SK-N-SH (cell line): ENCODE measurements around the gene SPRED2. TPM values are rescaled to one million over a fixed set of nuclear protein-coding genes. Genes with fewer than 3 reads are reported as not detected.
A peak's percentile ranks its signal among the peaks of the same experiment; 100 is the strongest.

Experiments
- CTCF ChIA-PET: fragments of 300-600, 350-600 bp; formaldehyde crosslinking; extraction: SDS; loops from one replicate; lab custom pipeline; 2021; lab: Yijun Ruan, JAX
- POLR2A ChIA-PET: fragments of 350-600 bp; sonication (Branson Sonifier 250); formaldehyde crosslinking; extraction: SDS; loops from one replicate; lab custom pipeline; 2020; ENCODE audit warnings: antibody characterized with exemption, inconsistent platforms; lab: Yijun Ruan, JAX
- DNase-seq: peaks from one replicate; pipeline ENCODE4 v3.0.0; 2012
- H2AFZ ChIP-seq: fragments of 200-600 bp; sonication (generic); 2 replicates; pipeline ENCODE4 v1.8.1; 2016; ENCODE audit warnings: antibody characterized with exemption, mild to moderate bottlenecking, low read depth
- H3F3A ChIP-seq: fragments of 200-600 bp; sonication (generic); replicated peaks from 2 replicates; pipeline ENCODE3; 2016; ENCODE audit warnings: antibody characterized with exemption, mild to moderate bottlenecking; ENCODE audit not compliant: insufficient read depth
- H3K27ac ChIP-seq, 2 experiments: fragments of 200-500 bp in 1 of 2; fragments of 200-600 bp in 1 of 2; sonication (Bioruptor generic) in 1 of 2; sonication (generic), shearing (Covaris generic) in 1 of 2; 2 replicates each; pipeline versions ENCODE4 v1.5.1 to v1.6.1; 2014 to 2016; ENCODE audit warnings: low read depth in 2 of 2, inconsistent platforms in 1 of 2, low read length in 1 of 2, mild to moderate bottlenecking in 1 of 2, mixed read lengths in 1 of 2
- H3K27me3 ChIP-seq: fragments of 200-600 bp; sonication (generic), shearing (Covaris generic); 2 replicates; pipeline ENCODE4 v1.6.1; 2016; ENCODE audit warnings: mixed run types; ENCODE audit not compliant: insufficient read depth
- H3K36me3 ChIP-seq, 2 experiments: fragments of 200-500 bp in 1 of 2; fragments of 200-600 bp in 1 of 2; sonication (Bioruptor generic) in 1 of 2; sonication (generic) in 1 of 2; replicated peaks in 1 of 2; 2 replicates each; pipeline versions ENCODE3 to v1.5.1; 2014 to 2016; ENCODE audit warnings: low read length in 1 of 2, mild to moderate bottlenecking in 1 of 2; ENCODE audit not compliant: insufficient read depth in 2 of 2, control insufficient read depth in 1 of 2
- H3K4me1 ChIP-seq, 2 experiments: fragments of 200-500 bp in 1 of 2; fragments of 200-600 bp in 1 of 2; sonication (Bioruptor generic) in 1 of 2; sonication (generic), shearing (Covaris generic) in 1 of 2; 2 replicates each; pipeline versions ENCODE4 v1.5.1 to v1.6.1; 2014 to 2016; ENCODE audit warnings: low read depth in 1 of 2, low read length in 1 of 2, mixed run types in 1 of 2; ENCODE audit not compliant: insufficient read depth in 2 of 2, control insufficient read depth in 1 of 2
- H3K4me2 ChIP-seq: fragments of 200-600 bp; sonication (generic), shearing (Covaris generic); 2 replicates; pipeline ENCODE4 v1.6.1; 2017; ENCODE audit warnings: mixed run types
- H3K4me3 ChIP-seq, 2 experiments: fragments of 200-500 bp in 1 of 2; fragments of 200-600 bp in 1 of 2; sonication (Bioruptor generic) in 1 of 2; sonication (generic), shearing (Covaris generic) in 1 of 2; 2 replicates each; pipeline versions ENCODE4 v1.5.1 to v1.8.1; 2014 to 2016; ENCODE audit warnings: low read depth in 2 of 2, inconsistent platforms in 1 of 2, low read length in 1 of 2, mild to moderate bottlenecking in 1 of 2, mixed read lengths in 1 of 2, moderate library complexity in 1 of 2
- H3K79me2 ChIP-seq: fragments of 200-600 bp; sonication (generic); 2 replicates; pipeline ENCODE4 v1.8.1; 2017; ENCODE audit warnings: mild to moderate bottlenecking; ENCODE audit not compliant: insufficient read depth
- H3K9ac ChIP-seq: fragments of 200-600 bp; sonication (generic); 2 replicates; pipeline ENCODE4 v1.6.1; 2017; ENCODE audit warnings: mixed run types
- H3K9me2 ChIP-seq: fragments of 200-600 bp; sonication (generic); 2 replicates; pipeline ENCODE4 v1.6.1; 2017; ENCODE audit warnings: mixed run types
- H3K9me3 ChIP-seq: fragments of 200-600 bp; sonication (generic); 2 replicates; pipeline ENCODE4 v1.6.1; 2017; ENCODE audit warnings: mixed run types, mild to moderate bottlenecking, moderate library complexity
- H4K20me1 ChIP-seq: fragments of 200-600 bp; sonication (generic); 2 replicates; pipeline ENCODE4 v1.6.1; 2017; ENCODE audit warnings: mild to moderate bottlenecking, mixed run types; ENCODE audit not compliant: insufficient read depth
- ELF1 ChIP-seq: IDR thresholded peaks from 2 replicates; pipeline ENCODE4 v1.4.0; 2012
- FOXJ3 ChIP-seq: sonication (generic); formaldehyde crosslinking; IDR thresholded peaks from 2 replicates; pipeline ENCODE4 v1.5.1; 2020; ENCODE audit warnings: mild to moderate bottlenecking, missing genetic modification reagents
- FOXM1 ChIP-seq: IDR thresholded peaks from 2 replicates; pipeline ENCODE4 v1.4.0; 2012; ENCODE audit warnings: low read depth, mild to moderate bottlenecking
- GATA2 ChIP-seq: sonication (generic); formaldehyde crosslinking; IDR thresholded peaks from 2 replicates; pipeline ENCODE4 v1.5.0; 2020; ENCODE audit warnings: mild to moderate bottlenecking, missing genetic modification reagents
- IRF3 ChIP-seq: fragments of 150-350 bp; IDR thresholded peaks from 2 replicates; pipeline ENCODE4 v1.6.1; 2016; ENCODE audit warnings: mild to moderate bottlenecking, low read depth, low read length
- MEF2A ChIP-seq: IDR thresholded peaks from 2 replicates; pipeline ENCODE4 v1.4.0; 2012; ENCODE audit warnings: low read depth, borderline replicate concordance
- NFIC ChIP-seq: IDR thresholded peaks from 2 replicates; pipeline ENCODE4 v1.4.0; 2012; ENCODE audit warnings: borderline replicate concordance
- POLR2AphosphoS5 ChIP-seq: IDR thresholded peaks from 2 replicates; pipeline ENCODE4 v1.6.1; 2012; ENCODE audit warnings: low read depth, low read length
- RAD21 ChIP-seq: IDR thresholded peaks from 2 replicates; pipeline ENCODE4 v1.6.1; 2012; ENCODE audit warnings: mild to moderate bottlenecking, low read length
- RFX5 ChIP-seq: IDR thresholded peaks from 2 replicates; pipeline ENCODE4 v1.6.1; 2012; ENCODE audit warnings: mild to moderate bottlenecking, improper control_type of control experiment, low read length
- RXRA ChIP-seq: IDR thresholded peaks from 2 replicates; pipeline ENCODE4 v1.4.0; 2012; ENCODE audit warnings: low read depth, mild to moderate bottlenecking, borderline replicate concordance
- SMC3 ChIP-seq: IDR thresholded peaks from 2 replicates; pipeline ENCODE4 v1.6.1; 2012; ENCODE audit warnings: low read depth, low read length, improper control_type of control experiment
- ZBTB33 ChIP-seq: IDR thresholded peaks from 2 replicates; pipeline ENCODE4 v1.4.0; 2012; ENCODE audit warnings: low read depth, borderline replicate concordance
- WGBS: methylation state at CpG from one replicate; pipeline ENCODE4 v1.1.6; 2017; ENCODE audit warnings: low lambda C conversion rate; 5-methylcytosine and 5-hydroxymethylcytosine counted together
- polyA plus RNA-seq, 3 experiments: library from polyadenylated mRNA; depleted of rRNA; stranded (reverse); fragments of >200 nt; gene quantifications; 2 replicates each; pipeline ENCODE4 v1.2.3, GENCODE V29; 2012
- TF ChIP-seq, protein P1 (sequence below): IDR thresholded peaks from 2 replicates; pipeline ENCODE4 v1.6.1; 2012; ENCODE audit warnings: mild to moderate bottlenecking, low read depth, low read length, moderate library complexity
- TF ChIP-seq, protein P2 (sequence below): IDR thresholded peaks from 2 replicates; pipeline ENCODE4 v1.4.0; 2012; ENCODE audit warnings: low read depth

SPRED2 gene
- polyA plus RNA-seq, 1 of the 3 experiments (the other 2 are of a cell fraction), result 21.9 TPM

DNA sequence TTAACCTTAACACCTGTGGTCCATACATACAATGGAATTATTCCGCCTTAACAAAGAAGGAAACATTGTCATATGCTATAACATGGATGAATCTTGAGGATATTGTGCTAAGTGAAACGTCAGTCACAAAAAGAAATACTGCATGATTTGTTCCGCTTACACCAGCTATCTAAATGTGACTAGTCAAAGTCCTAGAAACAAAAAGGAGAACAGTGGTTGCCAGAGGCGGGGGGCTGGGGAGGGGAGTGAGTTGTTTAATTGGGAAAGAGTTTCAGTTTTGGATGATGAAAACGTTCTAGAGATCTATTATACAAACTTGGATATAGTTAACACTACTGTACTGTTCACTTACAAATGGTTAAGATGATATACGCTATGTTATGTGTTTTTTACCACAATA is 72.0 kb downstream of the SPRED2 start:
- TF ChIP-seq RXRA (no peak), POLR2AphosphoS5 (no peak), FOXJ3 (CRISPR knock-in tag) (no peak), GATA2 (CRISPR knock-in tag) (no peak), ELF1 (no peak), SMC3 (no peak), NFIC (no peak), RAD21 (no peak)
- TF ChIP-seq, protein P1, sequence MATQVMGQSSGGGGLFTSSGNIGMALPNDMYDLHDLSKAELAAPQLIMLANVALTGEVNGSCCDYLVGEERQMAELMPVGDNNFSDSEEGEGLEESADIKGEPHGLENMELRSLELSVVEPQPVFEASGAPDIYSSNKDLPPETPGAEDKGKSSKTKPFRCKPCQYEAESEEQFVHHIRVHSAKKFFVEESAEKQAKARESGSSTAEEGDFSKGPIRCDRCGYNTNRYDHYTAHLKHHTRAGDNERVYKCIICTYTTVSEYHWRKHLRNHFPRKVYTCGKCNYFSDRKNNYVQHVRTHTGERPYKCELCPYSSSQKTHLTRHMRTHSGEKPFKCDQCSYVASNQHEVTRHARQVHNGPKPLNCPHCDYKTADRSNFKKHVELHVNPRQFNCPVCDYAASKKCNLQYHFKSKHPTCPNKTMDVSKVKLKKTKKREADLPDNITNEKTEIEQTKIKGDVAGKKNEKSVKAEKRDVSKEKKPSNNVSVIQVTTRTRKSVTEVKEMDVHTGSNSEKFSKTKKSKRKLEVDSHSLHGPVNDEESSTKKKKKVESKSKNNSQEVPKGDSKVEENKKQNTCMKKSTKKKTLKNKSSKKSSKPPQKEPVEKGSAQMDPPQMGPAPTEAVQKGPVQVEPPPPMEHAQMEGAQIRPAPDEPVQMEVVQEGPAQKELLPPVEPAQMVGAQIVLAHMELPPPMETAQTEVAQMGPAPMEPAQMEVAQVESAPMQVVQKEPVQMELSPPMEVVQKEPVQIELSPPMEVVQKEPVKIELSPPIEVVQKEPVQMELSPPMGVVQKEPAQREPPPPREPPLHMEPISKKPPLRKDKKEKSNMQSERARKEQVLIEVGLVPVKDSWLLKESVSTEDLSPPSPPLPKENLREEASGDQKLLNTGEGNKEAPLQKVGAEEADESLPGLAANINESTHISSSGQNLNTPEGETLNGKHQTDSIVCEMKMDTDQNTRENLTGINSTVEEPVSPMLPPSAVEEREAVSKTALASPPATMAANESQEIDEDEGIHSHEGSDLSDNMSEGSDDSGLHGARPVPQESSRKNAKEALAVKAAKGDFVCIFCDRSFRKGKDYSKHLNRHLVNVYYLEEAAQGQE, result no peak
- 93% methylated on average over 6 of the region's 6 CpGs for WGBS
- H3K79me2 ChIP-seq, result peaks cover 97% of the 10 kb centered on the region
- H3K27ac ChIP-seq, result peak overlapping the region in 1 of 2 experiments; percentile 76; a peak in 2 of 4 replicates
- H3K9me2 ChIP-seq, result no peaks in the 10 kb centered on the region
- no peak overlapping the region for H3K4me3 ChIP-seq
- ChIA-PET CTCF (interaction anchor here (1.2 kb wide), 1 partner anchor 9 kb away, joined by 6 read pairs; no protein-coding TSS in a partner anchor), POLR2A (interaction anchor here (0.7 kb wide), 1 partner anchor 10 kb away, joined by 5 read pairs; no protein-coding TSS in a partner anchor)
- peaks cover 65% of the 10 kb centered on the region for H4K20me1 ChIP-seq
- peaks cover 26% of the 10 kb centered on the region for H3F3A ChIP-seq
- H3K27me3 ChIP-seq, result no peaks in the 10 kb centered on the region
- H3K9me3 ChIP-seq, result no peaks in the 10 kb centered on the region
- no peak overlapping the region for H3K4me2 ChIP-seq
- H3K9ac ChIP-seq, result no peak overlapping the region
- H2AFZ ChIP-seq, result no peak overlapping the region
- no peaks in the 10 kb centered on the region for H3K36me3 ChIP-seq
- peaks cover 19 to 45% of the 10 kb centered on the region in 2 experiments for H3K4me1 ChIP-seq
- no peak for DNase-seq

- H3K4me1 ChIP-seq, result peaks cover 21 to 39% of the 10 kb centered on the region in 2 experiments
- H3K27ac ChIP-seq, result peak overlapping the region in 1 of 2 experiments; percentile 76; a peak in 2 of 4 replicates
- peaks cover 79% of the 10 kb centered on the region for H4K20me1 ChIP-seq
- CTCF ChIA-PET, result no interaction called here
- no peak overlapping the region for H2AFZ ChIP-seq
- no peaks in the 10 kb centered on the region for H3K36me3 ChIP-seq
- H3K4me3 ChIP-seq, result no peak overlapping the region
- H3K4me2 ChIP-seq, result 0 out of 2 replicates have a peak overlapping the region, but pooled peaks have one; percentile 7
- H3F3A ChIP-seq, result peaks cover 26% of the 10 kb centered on the region
- H3K79me2 ChIP-seq, result peaks cover 97% of the 10 kb centered on the region
- POLR2A ChIA-PET, result no interaction called here
- no peaks in the 10 kb centered on the region for H3K9me2 ChIP-seq
- H3K27me3 ChIP-seq, result no peaks in the 10 kb centered on the region
- no peaks in the 10 kb centered on the region for H3K9me3 ChIP-seq
- no peak overlapping the region for H3K9ac ChIP-seq
- 94% methylated on average over 7 of the region's 7 CpGs for WGBS
- no peak for DNase-seq
- TF ChIP-seq ZBTB33, result no peak
- TF ChIP-seq MEF2A, result no peak
- TF ChIP-seq, protein P2, sequence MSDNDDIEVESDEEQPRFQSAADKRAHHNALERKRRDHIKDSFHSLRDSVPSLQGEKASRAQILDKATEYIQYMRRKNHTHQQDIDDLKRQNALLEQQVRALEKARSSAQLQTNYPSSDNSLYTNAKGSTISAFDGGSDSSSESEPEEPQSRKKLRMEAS, result no peak
- no peak for TF ChIP-seq RFX5
- TF ChIP-seq IRF3, result no peak
- TF ChIP-seq FOXM1, result no peak
These were observed 73.6 kb downstream of the SPRED2 start for GRCh38 chr2:65358678-65359400.
